IMR-90 (cell line): ENCODE data around the gene JAKMIP3. TPM values are rescaled to one million over a fixed set of nuclear protein-coding genes. Genes with fewer than 3 reads are reported as not detected.

Experiments
- ATAC-seq: fragments of 200-7000 bp; cut with Tn5 transposase; 2 replicates; pipeline ENCODE4 v1.9.1; 2020; ENCODE audit warnings: low read depth, mild to moderate bottlenecking, moderate library complexity
- BruUV-seq: library from RNA; stranded (reverse); fragments of 400-500 nt; replicated peaks from 2 replicates; lab custom pipeline; 2021; lab: Mats Ljungman, UMichigan
- CTCF ChIA-PET: fragments of 300-600 bp; formaldehyde crosslinking; extraction: SDS; loops from one replicate; lab custom pipeline; 2021; ENCODE audit warnings: antibody characterized with exemption; lab: Yijun Ruan, JAX
- POLR2A ChIA-PET: fragments of 300-600 bp; sonication (Branson Sonifier 250); formaldehyde crosslinking; loops from one replicate; lab custom pipeline; 2022; ENCODE audit warnings: antibody characterized with exemption; ENCODE audit not compliant: unreplicated experiment; lab: Charles Lee
- DNase-seq: peaks from one replicate; pipeline ENCODE4 v3.0.0; 2013
- H2AFZ ChIP-seq: replicated peaks from 2 replicates; pipeline ENCODE3; 2013; ENCODE audit warnings: low read length, mild to moderate bottlenecking; ENCODE audit not compliant: poor library complexity
- H2AK5ac ChIP-seq: 2 replicates; pipeline ENCODE4 v1.6.1; 2013; ENCODE audit warnings: low read depth, low read length, inconsistent platforms
- H2AK9ac ChIP-seq: replicated peaks from 2 replicates; pipeline ENCODE3; 2013; ENCODE audit warnings: mild to moderate bottlenecking, low read depth, low read length, moderate library complexity; ENCODE audit not compliant: poor library complexity
- H2BK120ac ChIP-seq: 2 replicates; pipeline ENCODE4 v1.6.1; 2013; ENCODE audit warnings: low read depth, low read length, inconsistent platforms
- H2BK15ac ChIP-seq: 3 replicates; pipeline ENCODE4 v1.6.1; 2013; ENCODE audit warnings: low read depth, low read length, inconsistent platforms
- H2BK20ac ChIP-seq: 2 replicates; pipeline ENCODE4 v1.6.1; 2013; ENCODE audit warnings: low read depth, mild to moderate bottlenecking, inconsistent platforms, low read length, moderate library complexity
- H2BK5ac ChIP-seq: 2 replicates; pipeline ENCODE4 v1.6.1; 2013; ENCODE audit warnings: mild to moderate bottlenecking, low read depth, low read length, inconsistent platforms; ENCODE audit not compliant: poor library complexity, severe bottlenecking
- H3K14ac ChIP-seq: replicated peaks from 2 replicates; pipeline ENCODE4 v1.6.1; 2013; ENCODE audit warnings: low read depth, low read length, inconsistent platforms
- H3K18ac ChIP-seq: 2 replicates; pipeline ENCODE4 v1.6.1; 2013; ENCODE audit warnings: low read depth, low read length, control low read depth
- H3K23ac ChIP-seq: 2 replicates; pipeline ENCODE4 v1.6.1; 2013; ENCODE audit warnings: low read depth, low read length, inconsistent platforms
- H3K27ac ChIP-seq: 2 replicates; pipeline ENCODE4 v1.5.1; 2013; ENCODE audit warnings: mild to moderate bottlenecking, control low read depth, low read length; ENCODE audit not compliant: insufficient read depth
- H3K27me3 ChIP-seq: 2 replicates; pipeline ENCODE4 v1.6.1; 2013; ENCODE audit warnings: low read length; ENCODE audit not compliant: control insufficient read depth, insufficient read depth
- H3K36me3 ChIP-seq: 2 replicates; pipeline ENCODE4 v1.6.1; 2013; ENCODE audit warnings: low read length, mixed read lengths; ENCODE audit not compliant: control insufficient read depth, insufficient read depth
- H3K4ac ChIP-seq: 2 replicates; pipeline ENCODE4 v1.6.1; 2013; ENCODE audit warnings: low read depth, low read length, inconsistent platforms
- H3K4me1 ChIP-seq: 2 replicates; pipeline ENCODE4 v1.6.1; 2013; ENCODE audit warnings: low read length, mixed read lengths; ENCODE audit not compliant: control insufficient read depth, insufficient read depth
- H3K4me2 ChIP-seq: 2 replicates; pipeline ENCODE4 v1.6.1; 2013; ENCODE audit warnings: low read depth, mild to moderate bottlenecking, control low read depth, low read length, moderate library complexity
- H3K4me3 ChIP-seq: 2 replicates; pipeline ENCODE4 v1.5.1; 2013; ENCODE audit warnings: low read depth, mild to moderate bottlenecking, control low read depth, low read length, moderate library complexity; ENCODE audit not compliant: insufficient read depth
- H3K56ac ChIP-seq: 2 replicates; pipeline ENCODE4 v1.6.1; 2013; ENCODE audit warnings: low read length, inconsistent platforms; ENCODE audit not compliant: insufficient read depth; ENCODE audit errors: extremely low read depth
- H3K79me1 ChIP-seq, 2 experiments: 2 replicates each; pipeline ENCODE4 v1.6.1; 2013; ENCODE audit warnings: low read length in 2 of 2, inconsistent platforms in 1 of 2, low read depth in 1 of 2
- H3K9ac ChIP-seq: 2 replicates; pipeline ENCODE4 v1.6.1; 2013; ENCODE audit warnings: low read depth, low read length, control low read depth
- H3K9me1 ChIP-seq: 2 replicates; pipeline ENCODE4 v1.6.1; 2013; ENCODE audit warnings: low read length, inconsistent platforms; ENCODE audit not compliant: insufficient read depth
- H3K9me3 ChIP-seq: 2 replicates; pipeline ENCODE4 v1.6.1; 2013; ENCODE audit warnings: low read length; ENCODE audit not compliant: control insufficient read depth, insufficient read depth
- H4K20me1 ChIP-seq: 2 replicates; pipeline ENCODE4 v1.6.1; 2013; ENCODE audit warnings: low read length, inconsistent platforms; ENCODE audit not compliant: insufficient read depth
- H4K5ac ChIP-seq: 2 replicates; pipeline ENCODE4 v1.6.1; 2013; ENCODE audit warnings: mild to moderate bottlenecking, low read depth, low read length, control low read depth
- H4K8ac ChIP-seq, 2 experiments: 2 replicates each; pipeline ENCODE4 v1.6.1; 2013; ENCODE audit warnings: low read depth in 2 of 2, low read length in 2 of 2, control low read depth in 1 of 2, inconsistent platforms in 1 of 2
- H4K91ac ChIP-seq: 2 replicates; pipeline ENCODE4 v1.6.1; 2013; ENCODE audit warnings: low read depth, low read length, inconsistent platforms; ENCODE audit not compliant: insufficient read depth
- BHLHE40 ChIP-seq: fragments of 150-350 bp; IDR thresholded peaks from 2 replicates; pipeline ENCODE4 v1.6.1; 2016; ENCODE audit warnings: mild to moderate bottlenecking, low read depth, low read length
- CEBPB ChIP-seq: IDR thresholded peaks from 2 replicates; pipeline ENCODE4 v1.6.1; 2012; ENCODE audit warnings: low read depth, low read length, improper control_type of control experiment
- CHD1 ChIP-seq: IDR thresholded peaks from 2 replicates; pipeline ENCODE4 v1.6.1; 2012; ENCODE audit warnings: low read depth, low read length, improper control_type of control experiment
- FOS ChIP-seq: fragments of 150-350 bp; IDR thresholded peaks from 2 replicates; pipeline ENCODE4 v1.6.1; 2016; ENCODE audit warnings: low read depth, low read length
- MAFK ChIP-seq: IDR thresholded peaks from 2 replicates; pipeline ENCODE4 v1.6.1; 2012; ENCODE audit warnings: low read depth, low read length, improper control_type of control experiment
- MAZ ChIP-seq: IDR thresholded peaks from 2 replicates; pipeline ENCODE4 v1.6.1; 2012; ENCODE audit warnings: low read depth, mild to moderate bottlenecking, low read length, improper control_type of control experiment, moderate library complexity, borderline replicate concordance
- MXI1 ChIP-seq: IDR thresholded peaks from 2 replicates; pipeline ENCODE4 v1.6.1; 2012; ENCODE audit warnings: low read depth, mild to moderate bottlenecking, low read length, moderate library complexity, borderline replicate concordance
- NFE2L2 ChIP-seq: fragments of 150-350 bp; IDR thresholded peaks from 2 replicates; pipeline ENCODE4 v1.6.1; 2016; ENCODE audit warnings: low read depth, mild to moderate bottlenecking, low read length
- POLR2A ChIP-seq: IDR thresholded peaks from 2 replicates; pipeline ENCODE4 v1.6.1; 2012; ENCODE audit warnings: mild to moderate bottlenecking, low read depth, low read length
- RAD21 ChIP-seq: IDR thresholded peaks from 2 replicates; pipeline ENCODE4 v1.6.1; 2012; ENCODE audit warnings: low read length, improper control_type of control experiment
- RCOR1 ChIP-seq: IDR thresholded peaks from 2 replicates; pipeline ENCODE4 v1.6.1; 2012; ENCODE audit warnings: mild to moderate bottlenecking, low read length, improper control_type of control experiment; ENCODE audit not compliant: insufficient replicate concordance
- RFX5 ChIP-seq: IDR thresholded peaks from 2 replicates; pipeline ENCODE4 v1.8.0; 2012; ENCODE audit warnings: low read depth, mild to moderate bottlenecking, low read length, moderate library complexity
- WGBS, 2 experiments: methylation state at CpG; one replicate each; pipeline versions ENCODE4 v1.1.5 to v1.1.7; 2013; ENCODE audit warnings: missing lambda C conversion rate in 2 of 2; ENCODE audit not compliant: insufficient read length in 1 of 2; ENCODE audit errors: extremely low coverage in 2 of 2; 5-methylcytosine and 5-hydroxymethylcytosine counted together
- dilution Hi-C: fragments of 300-500 bp; cut with HindIII; formaldehyde crosslinking; loops from one replicate; pipeline ENCODE4 v1.14.3; 2018; ENCODE audit warnings: low sequenced_read_pairs; ENCODE audit not compliant: unreplicated experiment
- in situ Hi-C: fragments of 300-500 bp; cut with MboI; formaldehyde crosslinking; loops from 3 replicates; pipeline ENCODE4 v1.14.3; 2019; ENCODE audit warnings: low sequenced_read_pairs, inconsistent platforms, mixed read lengths
- intact Hi-C: fragments of 100-400 bp; cut with micrococcal nuclease; formaldehyde crosslinking; loops from 2 replicates; pipeline ENCODE4 v1.10.0; 2022
- polyA plus RNA-seq, 3 experiments: library from polyadenylated mRNA; depleted of rRNA; stranded (reverse); fragments of >200 nt; gene quantifications; 2 replicates each; pipeline ENCODE4 v1.2.3, GENCODE V29; 2012; ENCODE audit warnings: low replicate concordance in 1 of 3
- total RNA-seq: library from RNA; depleted of rRNA; stranded (reverse); fragments of >200 nt; gene quantifications from 2 replicates; pipeline ENCODE4 v1.2.3, GENCODE V29; 2012
- TF ChIP-seq, protein P1 (sequence below): fragments of 150-350 bp; IDR thresholded peaks from 2 replicates; pipeline ENCODE4 v1.6.1; 2017; ENCODE audit warnings: mild to moderate bottlenecking, antibody characterized with exemption, low read length, low read depth
- TF ChIP-seq, protein P2 (sequence below): fragments of 150-350 bp; IDR thresholded peaks from 2 replicates; pipeline ENCODE4 v1.6.1; 2016; ENCODE audit warnings: low read depth, mild to moderate bottlenecking, low read length, moderate library complexity, borderline replicate concordance
- TF ChIP-seq, protein P3 (sequence below): conservative IDR thresholded peaks from 2 replicates; pipeline ENCODE4 v1.5.1; 2012; ENCODE audit warnings: mild to moderate bottlenecking, low read depth, low read length, improper control_type of control experiment

JAKMIP3 gene
- total and polyA plus RNA-seq, 2 of the 4 experiments (the other 2 are of a cell fraction) = under 0.01 to 0.22 TPM

DNA sequence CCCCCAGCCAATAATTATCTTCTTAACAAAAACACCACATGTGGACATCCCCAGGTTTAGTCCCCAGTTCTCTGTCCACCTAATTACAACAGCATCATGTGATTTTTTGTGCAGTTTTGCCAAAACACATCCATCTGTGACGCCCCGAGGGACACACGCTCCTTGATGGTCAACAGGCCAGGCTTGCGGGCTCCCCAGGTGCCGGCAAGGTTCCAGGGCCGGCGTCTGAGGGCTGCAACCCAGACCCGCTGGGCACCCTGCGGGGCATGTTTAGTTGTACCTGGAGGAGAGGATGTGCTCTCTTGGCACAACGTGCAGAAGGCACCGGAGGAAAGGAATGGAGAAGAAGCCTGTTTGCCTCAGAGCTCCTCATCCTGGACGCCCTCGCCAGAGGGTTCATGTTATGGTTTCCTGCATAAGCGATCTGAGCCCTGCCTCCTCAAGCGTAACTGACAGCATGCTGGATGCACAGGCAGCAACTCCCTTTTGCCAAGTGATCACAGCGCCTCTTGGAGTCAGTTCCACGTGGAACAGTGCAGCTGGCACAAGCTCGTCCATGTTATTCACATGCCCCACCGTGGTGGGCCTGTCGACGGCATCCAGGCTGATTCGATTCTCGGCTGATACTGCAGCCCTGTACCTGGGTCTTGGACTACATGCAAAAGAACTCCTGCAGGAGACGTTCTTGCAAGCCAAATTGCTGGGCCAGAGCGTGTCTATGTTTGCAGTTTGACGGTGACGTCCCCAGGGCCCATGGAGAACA, 41.6 kb downstream of the JAKMIP3 start:
- no peak overlapping the region for H2BK15ac ChIP-seq
- BruUV-seq = no TSS peak
- H4K8ac ChIP-seq = no peak overlapping the region
- H2AK9ac ChIP-seq = no peak overlapping the region
- ChIA-PET POLR2A (no interaction called here), CTCF (interaction anchor here (0.6 kb wide), 1 partner anchor 1997 kb away, joined by 9 read pairs; no protein-coding TSS in a partner anchor)
- dilution Hi-C loops (no loop called here), in situ Hi-C loops (no loop called here), intact Hi-C loops (no loop called here)
- H3K4me3 ChIP-seq = no peak overlapping the region
- H2BK5ac ChIP-seq = no peak overlapping the region
- no peak overlapping the region for H3K4me2 ChIP-seq
- no peak overlapping the region for H3K18ac ChIP-seq
- H3K36me3 ChIP-seq = no peaks in the 10 kb centered on the region
- DNase-seq = no peak
- H3K9ac ChIP-seq = no peak overlapping the region
- H3K27ac ChIP-seq = no peak overlapping the region
- H2BK120ac ChIP-seq = no peak overlapping the region
- H2BK20ac ChIP-seq = no peak overlapping the region
- no peak overlapping the region for H3K14ac ChIP-seq
- H2AFZ ChIP-seq = no peak overlapping the region
- peaks cover 8% of the 10 kb centered on the region for H3K27me3 ChIP-seq
- no peaks in the 10 kb centered on the region for H4K20me1 ChIP-seq
- no peaks in the 10 kb centered on the region for H3K79me1 ChIP-seq
- H3K23ac ChIP-seq = no peak overlapping the region
- H4K91ac ChIP-seq = no peak overlapping the region
- no peak overlapping the region for H3K4ac ChIP-seq
- no peaks in the 10 kb centered on the region for H3K9me3 ChIP-seq
- H2AK5ac ChIP-seq = no peak overlapping the region
- no peaks in the 10 kb centered on the region for H3K9me1 ChIP-seq
- no peak overlapping the region for H3K56ac ChIP-seq
- no peaks in the 10 kb centered on the region for H3K4me1 ChIP-seq
- 68% methylated on average over 13 of the region's 27 CpGs; no CpG with 5 or more reads in 1 of the 2 experiments for WGBS, 2 experiments
- no peak overlapping the region for H4K5ac ChIP-seq
- no peak for ATAC-seq
- no peak for TF ChIP-seq RFX5
- TF ChIP-seq POLR2A = no peak
- TF ChIP-seq NFE2L2 = no peak
- TF ChIP-seq CHD1 = no peak
- no peak for TF ChIP-seq CEBPB
- TF ChIP-seq, protein P1, sequence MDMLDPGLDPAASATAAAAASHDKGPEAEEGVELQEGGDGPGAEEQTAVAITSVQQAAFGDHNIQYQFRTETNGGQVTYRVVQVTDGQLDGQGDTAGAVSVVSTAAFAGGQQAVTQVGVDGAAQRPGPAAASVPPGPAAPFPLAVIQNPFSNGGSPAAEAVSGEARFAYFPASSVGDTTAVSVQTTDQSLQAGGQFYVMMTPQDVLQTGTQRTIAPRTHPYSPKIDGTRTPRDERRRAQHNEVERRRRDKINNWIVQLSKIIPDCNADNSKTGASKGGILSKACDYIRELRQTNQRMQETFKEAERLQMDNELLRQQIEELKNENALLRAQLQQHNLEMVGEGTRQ = no peak
- no peak for TF ChIP-seq RCOR1
- no peak for TF ChIP-seq BHLHE40
- no peak for TF ChIP-seq MAFK
- TF ChIP-seq, protein P2, sequence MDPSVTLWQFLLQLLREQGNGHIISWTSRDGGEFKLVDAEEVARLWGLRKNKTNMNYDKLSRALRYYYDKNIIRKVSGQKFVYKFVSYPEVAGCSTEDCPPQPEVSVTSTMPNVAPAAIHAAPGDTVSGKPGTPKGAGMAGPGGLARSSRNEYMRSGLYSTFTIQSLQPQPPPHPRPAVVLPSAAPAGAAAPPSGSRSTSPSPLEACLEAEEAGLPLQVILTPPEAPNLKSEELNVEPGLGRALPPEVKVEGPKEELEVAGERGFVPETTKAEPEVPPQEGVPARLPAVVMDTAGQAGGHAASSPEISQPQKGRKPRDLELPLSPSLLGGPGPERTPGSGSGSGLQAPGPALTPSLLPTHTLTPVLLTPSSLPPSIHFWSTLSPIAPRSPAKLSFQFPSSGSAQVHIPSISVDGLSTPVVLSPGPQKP = no peak
- TF ChIP-seq MXI1 = no peak
- TF ChIP-seq FOS = no peak
- TF ChIP-seq RAD21 = no peak
- TF ChIP-seq, protein P3, sequence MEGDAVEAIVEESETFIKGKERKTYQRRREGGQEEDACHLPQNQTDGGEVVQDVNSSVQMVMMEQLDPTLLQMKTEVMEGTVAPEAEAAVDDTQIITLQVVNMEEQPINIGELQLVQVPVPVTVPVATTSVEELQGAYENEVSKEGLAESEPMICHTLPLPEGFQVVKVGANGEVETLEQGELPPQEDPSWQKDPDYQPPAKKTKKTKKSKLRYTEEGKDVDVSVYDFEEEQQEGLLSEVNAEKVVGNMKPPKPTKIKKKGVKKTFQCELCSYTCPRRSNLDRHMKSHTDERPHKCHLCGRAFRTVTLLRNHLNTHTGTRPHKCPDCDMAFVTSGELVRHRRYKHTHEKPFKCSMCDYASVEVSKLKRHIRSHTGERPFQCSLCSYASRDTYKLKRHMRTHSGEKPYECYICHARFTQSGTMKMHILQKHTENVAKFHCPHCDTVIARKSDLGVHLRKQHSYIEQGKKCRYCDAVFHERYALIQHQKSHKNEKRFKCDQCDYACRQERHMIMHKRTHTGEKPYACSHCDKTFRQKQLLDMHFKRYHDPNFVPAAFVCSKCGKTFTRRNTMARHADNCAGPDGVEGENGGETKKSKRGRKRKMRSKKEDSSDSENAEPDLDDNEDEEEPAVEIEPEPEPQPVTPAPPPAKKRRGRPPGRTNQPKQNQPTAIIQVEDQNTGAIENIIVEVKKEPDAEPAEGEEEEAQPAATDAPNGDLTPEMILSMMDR = no peak
- TF ChIP-seq MAZ = no peak
